Activated T-cell treated with anti-CD3 and anti-CD28 coated beads for 24 hours (primary cell): ENCODE measurements around the gene CIPC.

Source experiments
- DNase-seq: peaks from one replicate; pipeline ENCODE4 v3.0.0-alpha.2; 2020; ENCODE audit warnings: low read depth

CIPC gene

DNA sequence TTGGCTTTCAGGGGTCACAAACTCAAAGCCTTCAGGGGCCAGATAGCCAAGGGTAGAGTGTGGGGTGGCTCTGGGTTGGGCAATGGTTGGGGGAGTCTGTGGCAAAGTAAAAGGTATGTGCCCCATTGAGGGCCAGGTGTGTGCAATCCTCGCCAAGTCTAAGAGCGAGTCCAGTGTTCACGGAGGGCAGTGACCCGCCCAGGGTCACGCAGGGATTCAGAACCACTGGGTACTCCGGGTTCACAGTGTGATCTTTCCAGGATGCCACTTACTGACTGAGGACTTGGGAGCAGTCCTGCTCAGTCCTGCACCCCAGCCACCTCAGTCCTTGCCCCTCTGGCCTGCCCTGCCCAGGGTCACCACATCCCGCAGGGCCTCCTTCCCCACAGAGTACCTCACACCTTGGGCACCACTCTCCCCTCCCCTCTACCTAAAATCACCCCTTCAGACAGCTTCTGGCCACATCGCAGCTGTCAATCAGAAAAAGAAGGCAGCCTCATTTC lies 27.8 kb downstream of the CIPC start:
- DNase-seq, result no peak

DNA sequence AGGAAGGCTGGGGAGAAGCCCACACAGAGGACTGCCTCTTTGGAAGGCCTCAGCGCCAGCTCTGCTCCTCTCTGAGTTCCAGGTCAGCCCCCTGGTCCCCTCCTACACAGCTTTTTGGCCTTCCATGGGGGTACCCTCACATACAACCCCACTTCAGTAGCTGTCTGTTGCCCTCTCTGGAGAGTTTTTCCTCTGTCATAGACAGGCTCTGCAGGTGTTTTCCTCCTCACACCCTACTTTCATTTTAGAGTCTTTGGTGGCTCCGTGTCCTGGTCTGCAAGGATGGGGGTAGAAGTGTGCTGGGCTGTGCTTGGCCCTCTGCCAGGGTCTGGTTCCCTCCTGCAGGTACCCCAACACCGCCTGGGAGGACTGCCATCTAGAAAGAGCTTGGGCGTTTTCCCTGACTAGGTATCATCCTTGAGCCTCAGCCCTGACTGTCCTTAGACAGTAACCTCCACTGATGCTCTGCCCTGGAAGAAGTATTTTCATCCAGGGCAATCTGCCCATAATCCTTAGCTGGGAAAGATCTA lies 28.5 kb downstream of the CIPC start:
- DNase-seq, result no peak

DNA sequence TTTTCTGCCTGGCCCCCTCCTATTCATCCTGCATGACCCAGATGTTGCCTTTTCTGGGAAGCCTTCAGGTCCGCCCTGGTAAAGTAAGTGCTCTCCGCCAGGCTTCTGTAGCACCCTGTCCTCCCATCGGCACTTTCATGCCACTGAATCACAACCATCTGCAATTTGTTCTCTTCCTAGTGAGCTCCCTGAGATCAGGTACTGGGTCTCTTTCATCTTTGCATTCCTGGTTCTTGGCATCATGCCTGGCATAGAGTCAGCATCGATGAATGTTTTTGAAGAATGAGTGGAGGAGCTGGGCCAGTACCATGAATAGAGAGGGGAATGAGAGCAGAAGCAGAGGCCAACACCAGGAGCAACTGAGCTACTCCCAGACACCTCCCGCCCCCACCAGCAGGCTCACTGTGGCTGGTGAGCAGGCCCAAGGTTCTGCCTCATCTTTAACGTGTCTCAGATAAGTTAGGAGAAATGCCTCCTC lies 30.4 kb downstream of the CIPC start:
- DNase-seq, result no peak

DNA sequence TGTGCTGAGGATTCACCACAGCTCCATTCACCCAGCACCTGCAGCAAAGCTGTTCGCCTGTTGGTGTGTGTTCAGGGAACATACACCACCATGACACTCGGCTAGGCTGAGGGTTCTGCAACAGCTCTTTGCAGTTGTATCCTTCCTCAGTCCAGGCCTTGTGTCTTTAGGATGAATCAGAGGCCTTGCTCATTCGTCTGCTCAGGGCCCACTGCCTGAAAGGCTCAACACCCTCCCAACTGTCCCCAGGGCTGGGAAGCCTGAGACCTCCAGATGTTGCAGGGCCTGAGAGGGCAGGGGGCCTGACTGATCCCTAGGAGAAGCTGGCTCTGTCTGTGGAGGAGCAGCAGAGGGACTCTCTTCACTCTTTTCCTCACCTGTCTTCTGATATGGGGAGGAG lies 32.3 kb downstream of the CIPC start:
- no peak for DNase-seq

GRCh38 chr14:77131206-77131605 lies 33.1 kb downstream of the CIPC start:
- DNase-seq, result no peak

DNA sequence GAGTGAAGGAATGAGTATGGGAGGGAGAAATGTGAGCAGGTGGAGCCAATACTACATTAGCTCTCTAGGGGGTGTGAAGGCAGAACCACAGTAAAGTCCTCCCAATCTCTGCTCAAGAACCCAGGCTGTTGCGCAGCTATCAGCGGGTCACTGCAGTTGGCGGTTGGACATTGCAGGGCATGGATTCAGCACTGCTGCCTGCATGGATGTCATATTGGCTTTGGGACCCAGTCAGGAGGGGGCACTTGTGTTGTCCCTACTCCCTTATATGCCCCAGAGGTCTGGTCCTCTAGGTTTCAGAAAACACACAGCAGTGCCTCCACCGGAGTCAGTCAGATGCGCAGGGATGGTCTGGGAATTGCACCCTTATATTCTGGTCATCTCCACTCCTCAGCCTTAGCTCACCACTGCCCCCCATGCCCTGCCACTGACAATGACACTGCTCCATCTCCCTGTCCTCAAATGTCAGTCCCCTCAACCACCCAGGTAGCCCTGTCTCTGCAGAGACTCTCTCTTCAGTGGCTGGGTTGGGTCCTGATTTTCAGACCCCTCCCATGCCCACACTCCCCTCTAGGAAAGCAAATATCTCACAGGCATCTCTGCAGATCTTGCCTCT lies 33.9 kb downstream of the CIPC start:
- no peak for DNase-seq

DNA sequence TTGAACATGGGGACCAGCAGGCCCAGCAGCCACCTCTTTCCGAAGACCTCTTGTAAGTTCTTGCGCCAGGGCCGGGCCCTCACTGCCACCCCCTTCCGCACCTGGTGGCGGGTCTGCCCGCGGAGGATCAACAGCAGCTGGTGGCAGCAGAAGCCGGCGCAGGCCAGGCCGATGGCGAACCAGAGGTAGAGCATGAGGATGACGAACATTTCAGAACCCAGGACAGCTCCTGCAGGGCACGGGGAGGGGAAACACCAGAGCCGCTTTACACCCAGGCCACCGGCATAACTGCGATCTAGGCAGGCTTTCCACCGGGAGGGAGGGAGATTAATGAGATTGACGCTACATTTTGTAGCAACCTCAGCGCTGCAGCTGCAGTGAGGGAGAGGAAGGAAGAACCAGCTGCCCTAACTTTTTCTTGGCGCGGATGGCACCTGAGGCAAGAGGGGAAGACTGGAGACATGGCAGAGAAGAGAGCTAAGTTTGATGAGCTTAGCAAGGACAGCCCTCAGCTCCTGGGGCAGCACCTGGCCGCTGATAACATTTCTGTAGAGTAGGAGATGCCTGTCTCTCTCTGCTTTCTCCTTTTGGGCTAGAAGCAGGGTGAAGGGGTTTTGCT lies 35.8 kb downstream of the CIPC start:
- DNase-seq, result peak; percentile 35

GRCh38 chr14:77139022-77139421 lies 41.0 kb downstream of the CIPC start:
- no peak for DNase-seq

- peak; percentile 25 for DNase-seq
Measured at GRCh38 chr14:77139540-77140358, 41.7 kb downstream of the CIPC start.

GRCh38 chr14:77140359-77141213 lies 42.5 kb downstream of the CIPC start:
- no peak for DNase-seq

GRCh38 chr14:77141214-77142004 lies 43.4 kb downstream of the CIPC start, which contains the start of gene ZDHHC22:
ZDHHC22 (minus strand) TSS chr14:77141791; CDS start chr14:77139738, 2,053 bp downstream.
- DNase-seq, result no peak

DNA sequence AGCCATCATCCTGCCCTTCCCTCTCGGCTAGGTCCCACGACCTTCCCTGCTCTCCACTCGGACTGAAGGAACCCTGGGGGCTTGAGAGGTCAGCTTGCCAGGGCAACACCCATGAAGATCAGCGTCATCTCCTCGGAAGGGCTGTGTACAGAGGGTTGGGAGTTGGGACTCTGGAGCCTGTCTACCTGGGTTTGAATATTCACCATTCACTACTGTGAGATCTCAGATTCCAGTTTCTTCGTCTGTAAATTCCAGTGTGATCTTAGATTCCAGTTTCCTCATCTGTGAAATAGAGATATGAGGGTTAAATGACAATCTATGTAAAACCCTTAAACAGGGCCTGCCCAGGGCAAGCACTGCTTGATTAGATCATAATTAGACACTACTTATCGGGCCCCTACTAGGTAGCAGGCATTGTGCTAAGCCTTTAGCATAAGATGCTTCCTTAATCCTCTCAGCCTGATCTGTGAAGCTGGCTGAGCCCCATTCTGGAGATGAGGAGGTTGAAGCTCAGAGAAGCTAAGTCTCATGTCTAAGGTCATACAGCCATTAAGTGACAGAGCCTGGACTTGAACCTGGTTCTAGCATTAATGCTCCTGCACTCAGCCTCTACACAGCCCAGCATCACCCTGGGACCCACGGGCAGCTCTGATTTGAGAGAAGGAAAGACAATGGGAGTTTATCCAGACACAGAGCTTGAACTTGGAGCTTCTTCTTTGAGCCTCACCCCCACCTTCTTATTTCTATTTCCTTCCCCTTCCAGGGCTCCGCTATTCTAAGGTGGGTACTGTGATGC lies 44.1 kb downstream of the CIPC start:
- DNase-seq, result no peak

DNA sequence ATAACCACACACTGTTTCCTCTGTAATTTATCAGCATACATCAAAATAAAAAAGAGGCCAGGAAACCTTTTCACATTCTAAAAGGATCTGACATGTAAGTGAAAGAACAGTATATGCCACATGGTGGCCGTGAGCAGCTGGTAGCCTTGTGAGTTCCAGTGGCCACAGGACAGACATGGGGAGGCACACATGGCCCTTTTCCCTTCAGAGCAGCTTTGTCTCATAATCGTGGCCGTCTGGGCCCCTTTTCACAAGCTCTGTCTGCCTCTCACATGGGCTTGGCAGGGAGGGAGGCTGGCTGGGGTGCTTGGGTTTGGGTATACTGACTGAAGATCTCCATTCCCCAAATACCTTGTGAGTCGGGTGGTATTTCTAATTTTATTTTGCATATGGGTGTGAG lies 45.0 kb downstream of the CIPC start:
- no peak for DNase-seq

DNA sequence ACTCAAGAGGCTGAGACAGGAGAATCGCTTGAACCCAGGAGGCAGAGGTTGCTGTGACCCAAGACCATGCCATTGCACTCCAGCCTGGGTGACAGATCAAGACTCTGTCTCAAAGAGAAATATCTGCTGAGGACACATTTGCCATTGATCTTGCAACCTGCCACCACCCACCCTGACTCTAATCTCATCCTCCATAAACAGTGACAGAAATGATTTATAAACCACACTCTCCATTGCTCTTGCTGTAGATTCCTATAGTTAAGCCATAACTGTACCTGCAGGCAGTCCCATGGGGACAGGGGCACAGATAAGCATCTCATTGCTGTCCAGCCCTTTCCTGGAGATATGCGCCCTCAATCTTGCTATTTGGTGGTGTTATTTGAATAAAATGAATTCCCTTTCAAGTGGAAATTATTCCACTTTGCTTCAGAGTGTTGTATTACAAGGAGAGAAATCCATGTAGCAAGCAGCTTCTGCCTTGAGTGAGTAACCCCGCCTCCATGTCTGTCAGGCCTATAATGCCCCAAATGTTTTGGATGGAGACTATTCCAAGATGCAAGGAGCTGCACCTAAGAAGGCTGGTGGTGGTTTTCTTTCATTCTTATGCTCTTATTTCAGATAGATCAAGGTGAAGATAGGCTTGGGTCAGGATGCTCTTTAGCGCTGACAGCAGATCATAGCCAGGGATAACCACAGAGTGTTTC lies 46.5 kb downstream of the CIPC start:
- DNase-seq, result no peak

GRCh38 chr14:77145975-77146740 lies 48.1 kb downstream of the CIPC start:
- no peak for DNase-seq

- no peak for DNase-seq
Measured at GRCh38 chr14:77148510-77149231, 50.6 kb downstream of the CIPC start.

GRCh38 chr14:77151245-77151644 lies 53.2 kb downstream of the CIPC start:
- no peak for DNase-seq
